Hematopoietic multipotent progenitor cell (in vitro differentiated cells): ENCODE data around the gene EDN2. TPM values are rescaled to one million over a fixed set of nuclear protein-coding genes. Genes with fewer than 3 reads are reported as not detected.

Experiments
- small RNA-seq: library from RNA; depleted of rRNA; stranded (forward); fragments of <200 nt; gene quantifications from one replicate; pipeline ENCODE3, GENCODE V24; 2012
- total RNA-seq: library from RNA; depleted of rRNA; stranded (reverse); fragments of >200 nt; gene quantifications from one replicate; pipeline ENCODE4 v1.2.3, GENCODE V29; 2012

The EDN2 gene
- total RNA-seq, 1 donor = not detected

Small RNA genes within 50 kb of the gene (small RNA-seq; reads per million reads assigned to genes)
- not detected for gene RNA5SP45

Other genes with a start within 250 kb of the EDN2 start
- gene SCMH1, start 242.4 kb downstream of the EDN2 start, total RNA-seq = 39.3 TPM
- 0.27 TPM for gene FOXO6, start 123.2 kb downstream of the EDN2 start, total RNA-seq